Ovary (tissue), 9 donors: ENCODE results near the gene SPDEF. TPM values are rescaled to one million over a fixed set of nuclear protein-coding genes. Genes with fewer than 3 reads are reported as not detected.
A peak's percentile ranks its signal among the peaks of the same experiment; 100 is the strongest.

Experiments
- DNase-seq, 5 donors: peaks; one replicate each; pipeline ENCODE4 v3.0.0-alpha.2; 2019 to 2020
- H3K27ac ChIP-seq, 2 donors: fragments of 200-600 bp; one replicate each; pipeline versions ENCODE4 v1.5.1 to v1.8.0; 2019 to 2022
- H3K27me3 ChIP-seq: fragments of 200-600 bp; one replicate; pipeline ENCODE4 v1.8.0; 2022
- H3K36me3 ChIP-seq: fragments of 200-600 bp; sonication (generic); one replicate; pipeline ENCODE4 v1.5.1; 2019
- H3K4me1 ChIP-seq: one replicate; pipeline ENCODE4 v1.8.1; 2013; ENCODE audit warnings: mild to moderate bottlenecking, moderate library complexity; ENCODE audit not compliant: insufficient read depth
- H3K4me3 ChIP-seq: fragments of 200-600 bp; sonication (generic); one replicate; pipeline ENCODE4 v1.5.1; 2017
- H3K9me3 ChIP-seq, 2 donors: fragments of 200-600 bp in 1 of 2; sonication (generic) in 1 of 2; one replicate each; pipeline versions ENCODE4 v1.5.1 to v1.8.1; 2013 to 2019; ENCODE audit warnings: mild to moderate bottlenecking in 1 of 2, moderate library complexity in 1 of 2
- CTCF ChIP-seq, 3 donors: fragments of 450-650 bp in 2 of 3; fragments of 200-600 bp in 1 of 3; IDR thresholded peaks; one replicate each; pipeline versions ENCODE4 v1.5.1 to v1.8.0; 2016 to 2022; ENCODE audit warnings: antibody characterized with exemption in 3 of 3, mild to moderate bottlenecking in 1 of 3
- EP300 ChIP-seq: sonication (generic); formaldehyde crosslinking; IDR thresholded peaks from one replicate; pipeline ENCODE4 v1.6.1; 2017; ENCODE audit warnings: antibody characterized with exemption
- POLR2A ChIP-seq: fragments of 450-650 bp; IDR thresholded peaks from one replicate; pipeline ENCODE4 v1.6.1; 2017; ENCODE audit warnings: antibody characterized with exemption, mild to moderate bottlenecking, moderate library complexity
- WGBS, 3 donors: extraction: QIAGEN DNeasy Blood & Tissue Kit in 1 of 3; methylation state at CpG; one replicate each; pipeline versions ENCODE4 v1.1.5 to v1.1.7; 2013 to 2017; 5-methylcytosine and 5-hydroxymethylcytosine counted together
- intact Hi-C, 4 donors: fragments of 100-400 bp; cut with DNase I; formaldehyde crosslinking; loops; one replicate each; pipeline versions ENCODE4 v1.11.0 to v1.15.1; 2022 to 2023
- polyA plus RNA-seq, 2 donors: library from polyadenylated mRNA; stranded (reverse); fragments of 200-250 nt in 1 of 2; fragments of 350-450 nt in 1 of 2; fragmentation: Illumina TruSeq in 1 of 2; extraction: RNeasy Lipid Tissue Mini Kit (QIAGEN cat#74804) in 1 of 2; gene quantifications; one replicate each; pipeline ENCODE4 v1.2.3, GENCODE V29; 2013 to 2014
- total RNA-seq, 7 donors: library from RNA; depleted of rRNA in 2 of 7; stranded (reverse); fragments of >200 nt in 2 of 7; fragmentation: NEBNext Ultra II Directional in 3 of 7; extraction: Animal tissue kit (Norgen Biotek cat#: 25700) in 3 of 7; gene quantifications; one replicate each; pipeline versions ENCODE4 v1.1.0 to v1.2.4, GENCODE V29; 2016 to 2023
- donor health status: DM: no; HTN: no; CAD: no; lungs with moderate emphysema.
- donor health status: DM: no; HTN: no; CAD: no.
- donor health status: Bipolar disorder and iron deficiency.
- donor health status: DM: yes; HTN: yes; CAD: no.
- donor health status: DM: no; HTN: no; CAD: no.
- donor health status: DM: yes; HTN: yes; CAD: no.

SPDEF gene
- total and polyA plus RNA-seq, 9 donors: 0.11 to 1.6 (median 0.56) TPM; not detected in 3

DNA sequence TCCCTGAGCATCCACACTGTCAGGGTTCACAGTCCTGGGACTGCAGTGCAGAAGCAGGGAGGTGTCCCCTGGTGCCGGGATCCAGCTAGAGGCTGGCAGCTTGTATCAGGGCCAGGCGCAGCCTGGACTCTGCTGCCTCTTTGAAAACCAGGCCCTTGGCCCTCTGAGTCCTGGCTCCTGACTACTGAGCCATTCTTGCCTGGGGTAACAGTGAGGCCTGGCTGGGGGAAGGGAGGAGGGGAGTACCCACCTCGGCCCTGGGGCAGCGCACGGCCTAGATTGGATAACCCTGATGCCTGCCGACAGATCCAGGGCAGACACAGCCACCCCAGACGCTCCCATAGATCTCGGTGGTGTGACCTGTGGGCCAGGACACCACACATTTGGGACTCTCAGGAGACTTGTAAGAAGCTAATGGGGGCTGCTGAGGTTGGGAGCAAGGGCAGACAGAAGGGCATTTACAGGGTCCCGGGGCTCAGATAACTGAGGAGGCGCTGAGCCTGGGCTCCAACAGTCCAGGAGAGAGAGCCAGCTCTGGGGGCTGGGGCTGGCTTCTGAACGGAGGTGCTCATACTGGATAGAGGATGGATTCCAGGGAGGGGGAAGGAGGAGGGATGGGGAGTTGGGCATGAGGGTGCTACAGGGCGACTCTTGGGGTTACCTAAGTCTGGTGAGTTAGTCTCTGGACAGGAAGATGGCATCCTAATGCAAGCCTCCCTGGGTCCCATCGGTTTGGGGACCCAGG, 30.5 kb downstream of the SPDEF start:
- Histone ChIP-seq H3K36me3 (no peaks in the 10 kb centered on the region), H3K4me1 (no peaks in the 10 kb centered on the region), H3K27me3 (no peaks in the 10 kb centered on the region), H3K4me3 (no peak overlapping the region), H3K9me3 (no peaks in the 10 kb centered on the region), H3K27ac (no peak overlapping the region)
- 86 to 91% (median 91%) methylated on average over 13 of the region's 13 CpGs for WGBS, 3 donors
- TF ChIP-seq POLR2A (no peak), EP300 (no peak), CTCF (IDR thresholded peaks at IDR 0.05) (no peak)
- DNase-seq: peak in 3 of 5 donors; percentile 17 to 28 (median 22)
- intact Hi-C loops: loop anchor here in 2 of 4 donors (5.0 kb wide), 1 partner anchor 82 kb away; no protein-coding TSS in a partner anchor

DNA sequence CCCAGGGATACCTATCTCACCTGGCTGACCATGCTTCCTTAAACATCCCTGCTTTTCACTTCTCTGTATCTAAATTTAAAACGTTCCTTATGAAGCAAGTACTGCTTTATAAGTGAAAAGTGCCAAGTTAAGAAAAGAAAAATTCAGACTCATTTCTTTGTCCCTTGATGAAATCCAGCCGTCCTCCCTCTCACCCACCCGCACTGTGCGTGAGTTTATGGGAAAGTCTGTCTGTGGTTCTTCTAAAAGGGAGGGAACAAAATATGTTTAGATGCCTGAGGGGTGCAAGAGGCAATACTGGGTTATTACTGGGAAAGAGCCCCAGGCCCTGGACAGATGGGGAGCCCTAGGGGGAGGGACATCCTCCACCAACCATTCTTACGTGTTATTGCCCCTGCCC, 31.2 kb downstream of the SPDEF start:
- DNase-seq: no peak
- H3K4me1 ChIP-seq: no peaks in the 10 kb centered on the region
- H3K27ac ChIP-seq: no peak overlapping the region
- H3K27me3 ChIP-seq: no peaks in the 10 kb centered on the region
- TF ChIP-seq CTCF (IDR thresholded peaks at IDR 0.05) (no peak), EP300 (no peak), POLR2A (no peak)
- H3K9me3 ChIP-seq: no peaks in the 10 kb centered on the region
- WGBS, 3 donors: 70 to 77% (median 74%) methylated on average over 5 of the region's 5 CpGs
- no peak overlapping the region for H3K4me3 ChIP-seq
- intact Hi-C loops: loop anchor here in 2 of 4 donors (5.0 kb wide), 1 partner anchor 82 kb away; no protein-coding TSS in a partner anchor
- H3K36me3 ChIP-seq: no peaks in the 10 kb centered on the region

DNA sequence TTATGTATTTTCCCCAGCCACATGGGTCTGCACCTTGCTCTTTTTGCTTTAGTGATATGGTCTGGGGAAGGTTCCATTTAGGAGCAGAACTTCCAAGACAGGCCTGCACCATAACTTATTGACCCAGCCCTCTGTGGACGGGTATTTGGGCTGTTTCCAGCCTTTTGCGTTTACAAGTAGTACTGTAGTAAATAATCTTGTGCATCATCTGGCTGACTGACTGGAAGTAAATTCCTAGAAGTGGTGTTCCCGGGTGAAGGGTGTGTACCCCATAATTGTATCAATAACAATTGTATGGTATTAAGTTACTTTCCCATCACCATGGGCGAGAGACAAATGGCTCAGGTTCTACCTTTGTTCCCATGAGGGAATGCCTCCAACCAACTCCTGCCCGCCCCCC, 31.6 kb downstream of the SPDEF start:
- H3K4me3 ChIP-seq: no peak overlapping the region
- TF ChIP-seq CTCF (IDR thresholded peaks at IDR 0.05) (no peak), EP300 (no peak), POLR2A (no peak)
- DNase-seq: peak in 1 of 5 donors; percentile 7
- no peaks in the 10 kb centered on the region for H3K4me1 ChIP-seq
- H3K36me3 ChIP-seq: no peaks in the 10 kb centered on the region
- H3K27me3 ChIP-seq: no peaks in the 10 kb centered on the region
- no peak overlapping the region for H3K27ac ChIP-seq
- WGBS, 3 donors: 74 to 77% (median 74%) methylated on average over 5 of the region's 5 CpGs
- no peaks in the 10 kb centered on the region for H3K9me3 ChIP-seq
- intact Hi-C loops: no loop called here

- Histone ChIP-seq H3K4me1 (no peaks in the 10 kb centered on the region), H3K27me3 (no peaks in the 10 kb centered on the region), H3K36me3 (no peaks in the 10 kb centered on the region), H3K4me3 (no peak overlapping the region), H3K27ac (no peak overlapping the region), H3K9me3 (no peaks in the 10 kb centered on the region)
- intact Hi-C loops: no loop called here
- 88 to 93% (median 90%) methylated on average over 8 of the region's 8 CpGs for WGBS, 3 donors
- peak in 1 of 5 donors; percentile 20 for DNase-seq
- TF ChIP-seq EP300 (no peak), CTCF (IDR thresholded peaks at IDR 0.05) (no peak), POLR2A (no peak)
Observed at GRCh38 chr6:34523441-34524206, 32.5 kb downstream of the SPDEF start.
